A673 (cell line): ENCODE data around the gene CLEC1B.

Source experiments
- CTCF ChIP-seq: fragments of 300-800, 200-600 bp; sonication (generic); conservative IDR thresholded peaks from 2 replicates; pipeline ENCODE4 v1.5.1; 2017; ENCODE audit warnings: low read depth, mild to moderate bottlenecking, antibody characterized with exemption, low read length, moderate library complexity, mixed read lengths
- EZH2 ChIP-seq: fragments of 200-600 bp; sonication (generic); IDR thresholded peaks from 2 replicates; pipeline ENCODE4 v1.6.1; 2017; ENCODE audit warnings: borderline replicate concordance, low read depth, mild to moderate bottlenecking, mixed read lengths, antibody characterized with exemption, low read length; ENCODE audit not compliant: poor library complexity, severe bottlenecking

- TF ChIP-seq CTCF (no peak), EZH2 (no peak)
Measured at GRCh38 chr12:10015450-10015849, 16.5 kb upstream of the CLEC1B start.
